Caco-2 (cell line): ENCODE data around the gene TMCO6. TPM values are rescaled to one million over a fixed set of nuclear protein-coding genes. Genes with fewer than 3 reads are reported as not detected.

Source experiments
- BruUV-seq: library from RNA; stranded (reverse); fragments of 400-500 nt; replicated peaks from 2 replicates; lab custom pipeline; 2021; lab: Mats Ljungman, UMichigan
- CTCF ChIA-PET: fragments of 300-600 bp; sonication (Branson Sonifier 250); formaldehyde crosslinking; loops from one replicate; lab custom pipeline; 2022; ENCODE audit warnings: antibody characterized with exemption; lab: Charles Lee
- POLR2A ChIA-PET: fragments of 300-600 bp; sonication (Branson Sonifier 250); formaldehyde crosslinking; loops from one replicate; lab custom pipeline; 2022; ENCODE audit warnings: antibody characterized with exemption; lab: Charles Lee
- DNase-seq, 2 experiments: peaks; one replicate each; pipeline versions ENCODE4 v3.0.0 to v3.0.0-alpha.2; 2020 to 2022
- H3K27me3 ChIP-seq: replicated peaks from 2 replicates; pipeline ENCODE4 v1.6.0; 2011; ENCODE audit warnings: low read length; ENCODE audit not compliant: control insufficient read depth, insufficient read depth
- H3K36me3 ChIP-seq: 2 replicates; pipeline ENCODE4 v1.5.1; 2011; ENCODE audit warnings: low read length; ENCODE audit not compliant: control insufficient read depth, insufficient read depth
- H3K4me1 ChIP-seq: fragments of 250-450 bp; sonication (Bioruptor Pico); 2 replicates; pipeline ENCODE4 v1.5.1; 2020; ENCODE audit warnings: mild to moderate bottlenecking
- H3K4me3 ChIP-seq: 2 replicates; pipeline ENCODE4 v1.5.1; 2011; ENCODE audit warnings: low read depth, mild to moderate bottlenecking, control low read depth, low read length
- H3K9me3 ChIP-seq: fragments of 250-450 bp; sonication (Bioruptor Pico); 2 replicates; pipeline ENCODE4 v1.5.1; 2020; ENCODE audit warnings: mild to moderate bottlenecking, moderate library complexity
- H3K27ac Mint-ChIP-seq: one replicate; pipeline ENCODE4 v1.8.0; 2022; ENCODE audit warnings: mixed read lengths; ENCODE audit not compliant: unreplicated experiment
- H3K27me3 Mint-ChIP-seq: one replicate; pipeline ENCODE4 v1.8.0; 2022; ENCODE audit warnings: mixed read lengths; ENCODE audit not compliant: insufficient read depth, unreplicated experiment
- H3K36me3 Mint-ChIP-seq: one replicate; pipeline ENCODE4 v1.8.0; 2022; ENCODE audit warnings: mild to moderate bottlenecking, mixed read lengths; ENCODE audit not compliant: insufficient read depth, unreplicated experiment
- H3K4me1 Mint-ChIP-seq: one replicate; pipeline ENCODE4 v1.8.0; 2022; ENCODE audit warnings: low read depth, mixed read lengths; ENCODE audit not compliant: unreplicated experiment
- H3K4me3 Mint-ChIP-seq: one replicate; pipeline ENCODE4 v1.8.0; 2022; ENCODE audit warnings: mild to moderate bottlenecking, moderate library complexity, mixed read lengths; ENCODE audit not compliant: unreplicated experiment
- H3K9me3 Mint-ChIP-seq: one replicate; pipeline ENCODE4 v1.8.0; 2022; ENCODE audit warnings: mixed read lengths; ENCODE audit not compliant: unreplicated experiment
- CTCF ChIP-seq, 2 experiments: fragments of 200-600 bp in 1 of 2; IDR thresholded peaks; 1 replicate in 1 of 2; 2 replicates in 1 of 2; pipeline versions ENCODE4 v1.5.1 to v1.8.0; 2011 to 2022; ENCODE audit warnings: antibody characterized with exemption in 1 of 2, control low read depth in 1 of 2, inconsistent platforms in 1 of 2, low read depth in 1 of 2, low read length in 1 of 2, mild to moderate bottlenecking in 1 of 2, moderate library complexity in 1 of 2; ENCODE audit not compliant: insufficient read depth in 1 of 2, severe bottlenecking in 1 of 2, unreplicated experiment in 1 of 2
- intact Hi-C: fragments of 100-400 bp; cut with micrococcal nuclease; formaldehyde crosslinking; loops from one replicate; pipeline ENCODE4 v1.10.0; 2022; ENCODE audit not compliant: unreplicated experiment
- total RNA-seq: library from RNA; stranded (reverse); gene quantifications from 2 replicates; pipeline ENCODE4 v1.2.3, GENCODE V29; 2022

TMCO6 gene
- total RNA-seq, 1 experiment from 2014 or later: 37.8 TPM

DNA sequence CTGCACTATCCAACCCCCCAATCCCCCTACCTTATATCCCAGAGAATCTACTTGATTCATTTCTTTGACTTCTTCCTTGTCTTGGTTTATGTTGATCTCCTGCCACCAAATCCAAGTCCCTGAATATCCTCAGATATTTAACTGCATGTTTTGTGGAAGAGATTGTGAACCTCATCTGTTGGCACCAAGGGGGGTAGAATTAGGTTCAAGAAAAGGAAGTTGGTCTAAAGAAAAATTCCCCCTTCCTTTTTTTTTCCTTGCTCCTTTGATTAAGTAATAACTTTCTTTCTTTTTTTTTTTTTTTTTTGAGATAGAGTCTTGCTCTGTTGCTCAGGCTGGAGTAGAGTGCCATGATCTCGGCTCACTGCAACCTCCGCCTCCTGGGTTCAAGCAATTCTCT is 5.8 kb upstream of the TMCO6 start:
- Mint-ChIP-seq H3K4me3 (peak overlapping the region; percentile 88), H3K9me3 (no peaks in the 10 kb centered on the region), H3K27ac (no peak overlapping the region), H3K27me3 (no peaks in the 10 kb centered on the region), H3K4me1 (peaks cover 17% of the 10 kb centered on the region), H3K36me3 (peaks cover 25% of the 10 kb centered on the region)
- TF ChIP-seq CTCF (IDR thresholded peaks at IDR 0.05; ENCODE audit: insufficient read depth in 1 of 2, low read depth in 1 of 2, low read length in 1 of 2, severe bottlenecking in 1 of 2, unreplicated experiment in 1 of 2): no peak
- Histone ChIP-seq H3K4me3 (peak overlapping the region; percentile 49), H3K9me3 (peaks cover 10% of the 10 kb centered on the region), H3K27me3 (no peaks in the 10 kb centered on the region), H3K4me1 (peaks cover 17% of the 10 kb centered on the region), H3K36me3 (no peaks in the 10 kb centered on the region)
- ChIA-PET CTCF (interaction anchor here (1.6 kb wide), 1 partner anchor 86 kb away, joined by 5 read pairs; the partner anchor contains the start of gene EIF4EBP3), POLR2A (interaction anchor here (0.5 to 1.0 kb wide), 2 partner anchors 76 to 986 kb away, joined by 3 to 5 read pairs; partner anchors contain the start of gene SRA1)
- DNase-seq: no peak
- intact Hi-C loops: loop anchor here (1.0 kb wide), 1 partner anchor 86 kb away; the partner anchor contains the start of gene EIF4EBP3
- TSS peak; percentile 21 for BruUV-seq

GRCh38 chr5:140634103-140634502 is 5.1 kb upstream of the TMCO6 start:
- H3K27me3 ChIP-seq: no peaks in the 10 kb centered on the region
- H3K4me3 Mint-ChIP-seq: no peak overlapping the region
- H3K27ac Mint-ChIP-seq: no peak overlapping the region
- ChIA-PET POLR2A (no interaction called here), CTCF (interaction anchor here (0.6 to 1.7 kb wide), 2 partner anchors 23 to 87 kb away, joined by 3 to 4 read pairs; partner anchors contain the start of gene EIF4EBP3)
- H3K36me3 ChIP-seq: no peaks in the 10 kb centered on the region
- BruUV-seq: no TSS peak
- no peak for DNase-seq
- H3K36me3 Mint-ChIP-seq: peaks cover 26% of the 10 kb centered on the region
- no peaks in the 10 kb centered on the region for H3K9me3 Mint-ChIP-seq
- H3K9me3 ChIP-seq: peaks cover 4% of the 10 kb centered on the region; the same call in 1 of the 2 replicates
- no peaks in the 10 kb centered on the region for H3K27me3 Mint-ChIP-seq
- no peak for TF ChIP-seq CTCF (IDR thresholded peaks at IDR 0.05; ENCODE audit: insufficient read depth in 1 of 2, low read depth in 1 of 2, low read length in 1 of 2, severe bottlenecking in 1 of 2, unreplicated experiment in 1 of 2)
- peaks cover 21% of the 10 kb centered on the region for H3K4me1 ChIP-seq
- peaks cover 17% of the 10 kb centered on the region for H3K4me1 Mint-ChIP-seq
- no peak overlapping the region for H3K4me3 ChIP-seq
- intact Hi-C loops: no loop called here

DNA sequence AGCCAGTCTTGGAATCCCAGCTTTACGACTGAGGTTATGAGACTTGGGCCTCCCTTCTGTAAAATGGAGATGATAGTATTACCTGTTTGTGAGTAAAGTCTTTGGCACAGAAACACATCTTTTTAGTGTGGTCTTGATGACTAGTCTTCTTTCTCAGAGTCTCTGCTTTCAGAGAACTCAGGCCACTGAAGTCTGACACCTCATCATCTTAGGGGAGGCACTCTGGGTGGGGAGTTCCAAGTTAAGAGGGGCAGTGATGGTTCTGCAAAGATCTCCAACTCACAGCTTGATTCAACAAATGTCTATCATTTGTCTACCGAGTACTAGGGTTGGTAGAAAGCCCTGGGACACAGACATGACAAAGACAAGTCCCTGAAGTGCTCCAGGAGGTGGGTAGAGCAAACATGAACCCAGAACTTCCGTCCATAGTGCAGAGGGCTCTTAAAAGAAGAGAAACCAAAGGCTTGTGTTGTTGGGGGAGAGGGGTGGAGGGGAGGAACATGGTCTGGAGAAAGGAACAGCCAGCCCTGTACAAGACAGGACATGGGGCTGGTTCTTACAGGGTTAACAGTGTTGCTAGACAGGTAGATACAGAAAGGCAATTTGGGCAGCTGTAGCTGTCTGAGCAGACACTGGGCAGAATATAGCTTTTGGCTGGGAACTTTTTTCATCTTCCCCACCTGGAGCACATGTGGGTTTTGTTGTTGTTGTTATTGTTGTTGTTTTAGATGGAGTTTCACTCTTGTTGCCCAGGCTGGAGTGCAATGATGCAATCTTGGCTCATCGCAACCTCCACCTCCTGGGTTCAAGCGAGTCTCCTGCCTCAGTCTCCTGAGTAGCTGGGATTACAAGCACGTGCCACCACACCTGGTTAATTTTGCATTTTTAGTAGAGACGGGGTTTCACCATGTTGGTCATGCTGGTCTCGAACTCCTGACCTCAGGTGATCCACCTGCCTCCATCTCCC is 3.7 kb upstream of the TMCO6 start:
- TF ChIP-seq CTCF (IDR thresholded peaks at IDR 0.05; ENCODE audit: insufficient read depth in 1 of 2, low read depth in 1 of 2, low read length in 1 of 2, severe bottlenecking in 1 of 2, unreplicated experiment in 1 of 2): no peak
- Mint-ChIP-seq H3K27me3 (no peaks in the 10 kb centered on the region), H3K4me1 (peaks cover 17% of the 10 kb centered on the region), H3K36me3 (peaks cover 26% of the 10 kb centered on the region), H3K9me3 (no peaks in the 10 kb centered on the region), H3K27ac (no peak overlapping the region), H3K4me3 (no peak overlapping the region)
- ChIA-PET POLR2A (no interaction called here), CTCF (interaction anchor here (0.6 to 1.7 kb wide), 2 partner anchors 88 to 91 kb away, joined by 3 read pairs; partner anchors contain the start of gene EIF4EBP3)
- Histone ChIP-seq H3K4me1 (peaks cover 21% of the 10 kb centered on the region), H3K4me3 (no peak overlapping the region), H3K27me3 (no peaks in the 10 kb centered on the region), H3K36me3 (no peaks in the 10 kb centered on the region), H3K9me3 (no peaks in the 10 kb centered on the region)
- BruUV-seq: no TSS peak
- DNase-seq: no peak
- intact Hi-C loops: loop anchor here (5.0 kb wide), 2 partner anchors 58 to 278 kb away; no protein-coding TSS in a partner anchor
